Ascending aorta (tissue), 2 donors: ENCODE measurements around the gene HES4. TPM values are rescaled to one million over a fixed set of nuclear protein-coding genes. Genes with fewer than 3 reads are reported as not detected.
"Not testable (repeated sequence)": the region's sequence is repeated elsewhere in the genome, so short reads cannot be mapped to it uniquely, and the experiment has no call there.

Experiments used
- DNase-seq, 2 donors: peaks; one replicate each; pipeline ENCODE4 v3.0.0-alpha.2; 2019; ENCODE audit warnings: low spot score in 2 of 2
- H3K27ac ChIP-seq, 2 donors: fragments of 200-600 bp; sonication (generic); one replicate each; pipeline ENCODE4 v1.5.1; 2016 to 2017; ENCODE audit warnings: mild to moderate bottlenecking in 1 of 2
- H3K27me3 ChIP-seq: fragments of 200-600 bp; sonication (generic); one replicate; pipeline ENCODE4 v1.5.1; 2017
- H3K36me3 ChIP-seq, 2 donors: fragments of 200-600 bp; sonication (generic); one replicate each; pipeline ENCODE4 v1.5.1; 2016
- H3K4me1 ChIP-seq, 2 donors: fragments of 200-600 bp; sonication (generic); one replicate each; pipeline ENCODE4 v1.5.1; 2016 to 2017; ENCODE audit warnings: mild to moderate bottlenecking in 1 of 2
- H3K4me3 ChIP-seq, 2 donors: fragments of 200-600 bp; sonication (generic); one replicate each; pipeline ENCODE4 v1.5.1; 2016 to 2017; ENCODE audit warnings: mild to moderate bottlenecking in 1 of 2
- H3K9me3 ChIP-seq, 2 donors: fragments of 200-600 bp; sonication (generic); one replicate each; pipeline ENCODE4 v1.5.1; 2016
- CTCF ChIP-seq, 3 experiments: fragments of 200-600 bp in 2 of 3; fragments of 450-650 bp in 1 of 3; sonication (generic) in 2 of 3; IDR thresholded peaks; one replicate each; pipeline ENCODE4 v1.5.1; 2016 to 2019; ENCODE audit warnings: antibody characterized with exemption in 3 of 3, mild to moderate bottlenecking in 1 of 3, moderate library complexity in 1 of 3
- intact Hi-C: fragments of 100-400 bp; cut with DNase I; formaldehyde crosslinking; loops from one replicate; pipeline ENCODE4 v1.15.1; 2023
- total RNA-seq: library from RNA; depleted of rRNA; stranded (reverse); fragments of >200 nt; gene quantifications from one replicate; pipeline ENCODE4 v1.1.0, GENCODE V29; 2016

Gene HES4
- total RNA-seq, 1 donor from 2014 or later, result 285 TPM

DNA sequence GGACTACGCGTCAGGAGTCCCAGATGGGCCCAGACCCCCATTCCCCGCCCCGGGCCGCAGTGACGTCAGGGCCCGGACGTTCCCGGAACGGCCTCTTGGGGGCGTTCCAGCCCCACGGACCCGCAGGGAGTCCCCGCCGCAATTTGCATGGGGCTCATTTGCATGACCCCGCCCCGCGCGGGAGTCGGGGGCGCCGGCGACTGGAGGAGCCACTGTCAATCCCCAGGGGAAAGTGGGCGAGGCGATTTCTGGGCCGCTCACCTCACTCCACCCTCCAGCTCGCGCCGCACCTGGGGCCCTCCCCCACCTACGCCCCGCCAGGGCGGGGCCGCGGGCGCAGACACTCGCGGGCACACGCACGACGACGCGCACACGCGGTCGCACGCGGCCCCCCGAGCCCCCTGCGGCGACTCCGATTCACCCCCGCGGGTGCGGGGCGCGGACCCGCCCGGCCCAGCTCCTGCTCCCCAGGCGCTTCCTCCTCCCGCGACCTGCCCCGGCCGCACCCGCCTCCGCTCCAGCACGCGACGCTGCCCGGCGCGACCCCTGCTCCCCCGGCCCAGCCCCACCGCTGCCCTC is 33.2 kb upstream of the HES4 start:
- Histone ChIP-seq H3K36me3 (no peaks in the 10 kb centered on the region), H3K27ac (no peak overlapping the region), H3K4me1 (peaks cover 12 to 15% of the 10 kb centered on the region in 2 donors), H3K9me3 (no peaks in the 10 kb centered on the region), H3K4me3 (peak overlapping the region; percentile 69 to 70), H3K27me3 (peaks cover 4% of the 10 kb centered on the region)
- peak in 1 of 2 donors; percentile 82 for DNase-seq
- peak; percentile 53 to 69 (median 60) for TF ChIP-seq CTCF (IDR thresholded peaks at IDR 0.05)
- intact Hi-C loops, result no loop called here

GRCh38 chr1:1032424-1032823 is 32.5 kb upstream of the HES4 start:
- no peak for DNase-seq
- Histone ChIP-seq H3K36me3 (no peaks in the 10 kb centered on the region), H3K4me1 (peaks cover 12 to 15% of the 10 kb centered on the region in 2 donors), H3K27me3 (peaks cover 4% of the 10 kb centered on the region), H3K4me3 (peak overlapping the region in 1 of 2 donors; percentile 70), H3K9me3 (no peaks in the 10 kb centered on the region), H3K27ac (no peak overlapping the region)
- intact Hi-C loops, result no loop called here
- no peak for TF ChIP-seq CTCF (IDR thresholded peaks at IDR 0.05)

DNA sequence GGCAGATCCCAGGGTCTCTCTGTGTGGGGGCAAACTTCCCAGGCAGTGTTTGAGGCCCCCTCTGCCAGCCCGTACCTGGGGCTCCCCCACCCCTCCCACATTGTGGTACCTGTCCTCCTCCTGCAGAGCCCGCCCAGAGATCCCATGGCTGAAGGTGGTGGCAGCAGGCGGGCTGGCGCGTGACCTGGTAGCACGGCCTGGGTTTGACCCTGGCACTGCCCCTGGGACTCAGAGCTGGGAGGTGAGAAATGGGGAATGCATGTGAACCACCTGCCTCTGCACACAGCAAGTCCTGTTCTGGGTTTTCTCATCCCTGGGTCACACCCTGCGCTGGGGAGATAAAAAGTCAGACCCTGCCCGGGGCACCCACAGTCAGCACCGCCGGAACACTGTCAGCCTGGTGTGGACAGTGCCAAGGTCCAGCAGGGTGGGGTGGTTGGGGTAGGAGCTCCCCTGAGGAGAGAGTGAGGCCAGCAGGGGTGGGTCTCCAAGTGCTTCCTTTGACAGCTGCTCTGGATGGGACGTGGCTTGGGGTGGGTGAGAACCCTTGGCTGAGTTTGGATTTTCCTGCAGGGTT is 31.9 kb upstream of the HES4 start:
- Histone ChIP-seq H3K27me3 (peaks cover 4% of the 10 kb centered on the region), H3K4me3 (no peak overlapping the region), H3K36me3 (no peaks in the 10 kb centered on the region), H3K27ac (no peak overlapping the region), H3K9me3 (no peaks in the 10 kb centered on the region), H3K4me1 (peaks cover 12 to 15% of the 10 kb centered on the region in 2 donors)
- intact Hi-C loops, result no loop called here
- no peak for TF ChIP-seq CTCF (IDR thresholded peaks at IDR 0.05)
- no peak for DNase-seq

GRCh38 chr1:1030867-1031658 is 31.2 kb upstream of the HES4 start:
- H3K4me3 ChIP-seq, H3K27ac ChIP-seq, intact Hi-C loops, H3K27me3 ChIP-seq, H3K36me3 ChIP-seq, DNase-seq, H3K9me3 ChIP-seq: not testable (repeated sequence)
- peaks cover 12 to 15% of the 10 kb centered on the region in 2 donors for H3K4me1 ChIP-seq

DNA sequence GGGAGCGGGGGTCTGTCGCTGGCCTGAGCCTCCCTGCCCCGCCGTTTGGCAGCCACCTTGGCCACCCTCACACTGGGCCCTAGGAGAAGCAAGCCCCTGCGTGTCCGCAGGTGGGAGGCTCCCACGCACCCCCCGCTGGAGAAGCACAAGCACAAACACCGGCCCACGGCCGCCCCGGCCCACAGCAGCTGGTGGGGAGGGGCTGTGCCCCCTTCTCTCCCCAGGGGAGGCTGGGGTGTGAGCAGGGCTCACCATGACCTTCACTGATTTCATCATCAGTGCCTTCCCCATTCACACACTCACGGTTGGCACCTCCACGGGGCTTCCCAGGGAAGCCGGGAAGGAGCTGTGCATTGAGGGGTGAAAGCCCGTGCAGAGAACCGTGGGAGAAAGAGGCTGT is 27.9 kb upstream of the HES4 start:
- Histone ChIP-seq H3K36me3 (no peaks in the 10 kb centered on the region), H3K27ac (no peak overlapping the region), H3K4me1 (peaks cover under 1 to 3% of the 10 kb centered on the region in 2 donors), H3K27me3 (no peaks in the 10 kb centered on the region), H3K9me3 (no peaks in the 10 kb centered on the region), H3K4me3 (no peak overlapping the region)
- no peak for DNase-seq
- intact Hi-C loops, result no loop called here
- TF ChIP-seq CTCF (IDR thresholded peaks at IDR 0.05), result no peak
